Mucosa of descending colon (tissue), 3 donors: ENCODE results near the gene RCAN3. TPM values are rescaled to one million over a fixed set of nuclear protein-coding genes. Genes with fewer than 3 reads are reported as not detected.
A peak's percentile ranks its signal among the peaks of the same experiment; 100 is the strongest.

ENCODE experiments used
- ATAC-seq: fragments of 200-7000 bp; cut with Tn5 transposase; one replicate; pipeline ENCODE4 v1.9.1; 2020; ENCODE audit warnings: mild to moderate bottlenecking, moderate library complexity
- DNase-seq, 3 donors: peaks; one replicate each; pipeline ENCODE4 v3.0.0-alpha.2; 2020
- H3K36me3 ChIP-seq: fragments of 200-600 bp; one replicate; pipeline ENCODE4 v1.8.0; 2021; ENCODE audit warnings: low read depth, mild to moderate bottlenecking
- H3K4me1 ChIP-seq: fragments of 200-600 bp; one replicate; pipeline ENCODE4 v1.8.0; 2021; ENCODE audit warnings: low read depth, mild to moderate bottlenecking
- H3K4me3 ChIP-seq: fragments of 200-600 bp; one replicate; pipeline ENCODE4 v1.8.0; 2021; ENCODE audit warnings: mild to moderate bottlenecking
- H3K9me3 ChIP-seq: fragments of 200-600 bp; one replicate; pipeline ENCODE4 v1.8.0; 2021; ENCODE audit warnings: mild to moderate bottlenecking
- intact Hi-C, 2 donors: fragments of 100-400 bp; cut with DNase I in 1 of 2; cut with micrococcal nuclease in 1 of 2; formaldehyde crosslinking; loops; one replicate each; pipeline versions ENCODE4 v1.11.0 to v1.11.1; 2022; cut with DNase I, micrococcal nuclease
- total RNA-seq, 3 donors: library from RNA; stranded (reverse); fragmentation: NEBNext Ultra II Directional in 2 of 3; extraction: Animal tissue kit (Norgen Biotek cat#: 25700) in 2 of 3; gene quantifications; one replicate each; pipeline versions ENCODE4 v1.2.1 to v1.2.4, GENCODE V29; 2021 to 2023
- TF ChIP-seq, protein P1 (sequence below): fragments of 200-600 bp; IDR thresholded peaks from one replicate; pipeline ENCODE4 v1.8.0; 2022; ENCODE audit warnings: antibody characterized with exemption, mild to moderate bottlenecking
- donor health status: DM: no; HTN: no; CAD: no; lungs with moderate emphysema.
- donor health status: DM: no; HTN: no; CAD: no.
- donor health status: DM: no; HTN: yes; CAD: no.

RCAN3 gene
- total RNA-seq, 3 donors from 2014 or later, result 9.2 to 15.0 (median 12.8) TPM

DNA sequence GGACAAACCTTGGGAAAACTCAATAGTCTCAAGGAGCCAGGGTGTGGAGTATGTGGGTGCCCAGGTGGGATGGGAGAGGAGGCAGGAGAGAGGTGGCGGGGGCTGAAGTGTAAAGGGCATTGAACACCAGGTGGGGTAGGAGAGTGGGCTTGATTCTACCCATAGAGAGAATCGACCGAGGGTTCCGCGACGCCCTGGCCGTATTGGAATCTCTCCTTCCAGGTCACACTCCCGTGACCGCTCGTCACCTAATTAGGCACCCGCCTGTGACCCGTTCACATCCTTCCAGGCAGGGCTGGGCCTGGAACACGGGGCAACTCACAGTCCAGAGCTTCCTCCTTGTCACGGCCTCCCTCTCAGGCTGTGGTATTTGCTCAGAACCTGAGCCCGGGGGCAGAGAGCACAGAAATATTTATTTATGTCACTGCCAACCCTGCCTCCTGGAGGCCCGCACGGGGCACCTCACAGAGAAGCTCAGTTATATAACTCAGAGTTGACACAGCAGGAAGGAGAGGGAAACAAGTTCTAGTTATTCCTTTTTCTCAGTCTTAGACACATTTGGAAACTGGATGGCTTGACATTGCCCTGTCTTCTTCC is 65.3 kb downstream of the RCAN3 start:
- Histone ChIP-seq H3K4me1 (no peaks in the 10 kb centered on the region), H3K36me3 (no peaks in the 10 kb centered on the region), H3K4me3 (no peak overlapping the region), H3K9me3 (no peaks in the 10 kb centered on the region)
- TF ChIP-seq, protein P1, sequence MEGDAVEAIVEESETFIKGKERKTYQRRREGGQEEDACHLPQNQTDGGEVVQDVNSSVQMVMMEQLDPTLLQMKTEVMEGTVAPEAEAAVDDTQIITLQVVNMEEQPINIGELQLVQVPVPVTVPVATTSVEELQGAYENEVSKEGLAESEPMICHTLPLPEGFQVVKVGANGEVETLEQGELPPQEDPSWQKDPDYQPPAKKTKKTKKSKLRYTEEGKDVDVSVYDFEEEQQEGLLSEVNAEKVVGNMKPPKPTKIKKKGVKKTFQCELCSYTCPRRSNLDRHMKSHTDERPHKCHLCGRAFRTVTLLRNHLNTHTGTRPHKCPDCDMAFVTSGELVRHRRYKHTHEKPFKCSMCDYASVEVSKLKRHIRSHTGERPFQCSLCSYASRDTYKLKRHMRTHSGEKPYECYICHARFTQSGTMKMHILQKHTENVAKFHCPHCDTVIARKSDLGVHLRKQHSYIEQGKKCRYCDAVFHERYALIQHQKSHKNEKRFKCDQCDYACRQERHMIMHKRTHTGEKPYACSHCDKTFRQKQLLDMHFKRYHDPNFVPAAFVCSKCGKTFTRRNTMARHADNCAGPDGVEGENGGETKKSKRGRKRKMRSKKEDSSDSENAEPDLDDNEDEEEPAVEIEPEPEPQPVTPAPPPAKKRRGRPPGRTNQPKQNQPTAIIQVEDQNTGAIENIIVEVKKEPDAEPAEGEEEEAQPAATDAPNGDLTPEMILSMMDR, result no peak
- peak; percentile 98 for ATAC-seq
- DNase-seq, result peak; percentile 73 to 82 (median 77)
- intact Hi-C loops, result no loop called here

DNA sequence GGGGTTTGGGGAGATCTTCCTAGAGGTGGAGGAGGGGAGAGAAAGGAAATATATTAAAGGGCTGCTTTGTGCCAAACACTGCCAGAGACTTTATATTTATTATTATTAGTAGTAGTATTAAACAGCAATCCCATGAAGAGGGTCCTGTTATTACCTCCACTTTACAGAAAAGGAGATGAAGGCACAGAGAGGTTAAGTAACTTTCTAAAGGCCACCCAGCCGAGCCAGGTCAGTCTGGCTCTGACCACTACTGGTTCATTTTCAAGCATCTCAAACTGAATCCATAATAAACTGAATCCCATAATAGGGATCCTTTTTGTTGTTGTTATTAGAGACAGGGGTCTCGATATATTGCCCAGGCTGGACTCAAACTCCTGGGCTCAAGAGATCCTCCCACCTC is 65.8 kb downstream of the RCAN3 start:
- TF ChIP-seq, protein P1, result no peak
- intact Hi-C loops, result no loop called here
- Histone ChIP-seq H3K9me3 (no peaks in the 10 kb centered on the region), H3K4me3 (no peak overlapping the region), H3K36me3 (no peaks in the 10 kb centered on the region), H3K4me1 (no peaks in the 10 kb centered on the region)
- ATAC-seq, result no peak
- no peak for DNase-seq

DNA sequence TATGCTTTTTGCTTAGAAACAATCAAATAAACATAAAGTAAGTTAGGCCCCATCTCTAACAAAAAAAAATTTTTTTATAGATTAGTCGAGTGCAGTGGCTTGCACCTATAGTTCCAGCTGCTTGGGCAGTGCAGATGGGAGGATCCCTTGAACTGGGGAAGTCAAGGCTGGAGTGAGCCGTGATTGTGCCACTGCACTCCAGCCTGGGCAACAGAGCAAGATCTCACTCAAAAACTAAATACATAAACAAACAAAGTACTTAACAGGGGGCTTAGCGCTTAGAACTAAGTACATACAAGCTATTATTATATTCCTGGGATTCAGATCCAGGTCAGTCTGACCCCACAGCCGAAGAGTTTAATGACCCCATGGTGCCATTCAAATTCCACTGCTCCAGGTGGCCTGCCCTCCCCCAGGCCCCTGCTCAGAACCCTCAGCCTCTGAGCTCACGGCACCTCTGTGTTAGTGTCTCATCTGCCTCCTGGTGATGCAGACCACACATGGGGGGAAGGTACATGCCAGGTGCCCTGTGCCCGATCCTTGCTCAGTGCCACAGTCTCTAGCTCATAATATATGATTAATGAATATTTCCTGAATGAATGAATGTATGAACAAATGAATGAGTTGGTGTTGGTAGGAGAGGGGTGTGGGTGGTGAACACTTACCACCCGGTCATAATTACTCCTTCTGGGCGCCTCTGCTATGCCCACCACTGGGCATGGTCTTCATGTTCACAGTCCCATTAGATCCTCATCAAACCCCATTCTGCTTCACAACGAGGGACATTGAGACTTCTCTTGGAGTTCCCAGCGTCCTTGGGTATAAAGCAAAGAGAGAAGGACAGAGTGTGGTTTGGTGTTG is 67.9 kb downstream of the RCAN3 start:
- Histone ChIP-seq H3K4me3 (no peak overlapping the region), H3K9me3 (no peaks in the 10 kb centered on the region), H3K36me3 (no peaks in the 10 kb centered on the region), H3K4me1 (no peaks in the 10 kb centered on the region)
- DNase-seq (peak in 1 of 3 donors; percentile 5), ATAC-seq (no peak)
- TF ChIP-seq, protein P1, result no peak
- intact Hi-C loops, result no loop called here

DNA sequence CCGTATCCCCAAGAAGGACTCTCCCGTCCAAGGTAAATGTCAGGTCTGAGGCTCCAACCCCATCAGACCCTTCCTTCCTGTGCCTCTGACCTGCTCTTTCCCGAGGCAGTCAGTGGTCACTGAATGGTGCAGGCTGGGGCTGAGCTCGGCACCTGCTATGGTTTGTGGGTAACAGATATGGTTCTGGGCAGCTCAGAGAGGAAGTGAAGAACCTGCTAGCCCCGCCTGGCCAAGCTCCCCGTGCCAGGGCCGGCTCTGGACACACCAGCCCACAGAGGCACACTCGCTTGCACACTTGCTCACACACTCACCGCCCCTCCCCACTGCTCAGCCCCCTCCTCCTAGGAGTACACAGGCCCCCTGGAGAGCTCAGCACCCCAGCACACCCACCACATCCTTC is 69.7 kb downstream of the RCAN3 start:
- Histone ChIP-seq H3K4me3 (no peak overlapping the region), H3K4me1 (no peaks in the 10 kb centered on the region), H3K36me3 (no peaks in the 10 kb centered on the region), H3K9me3 (no peaks in the 10 kb centered on the region)
- intact Hi-C loops, result no loop called here
- TF ChIP-seq, protein P1, result no peak
- no peak for ATAC-seq
- DNase-seq, result no peak

DNA sequence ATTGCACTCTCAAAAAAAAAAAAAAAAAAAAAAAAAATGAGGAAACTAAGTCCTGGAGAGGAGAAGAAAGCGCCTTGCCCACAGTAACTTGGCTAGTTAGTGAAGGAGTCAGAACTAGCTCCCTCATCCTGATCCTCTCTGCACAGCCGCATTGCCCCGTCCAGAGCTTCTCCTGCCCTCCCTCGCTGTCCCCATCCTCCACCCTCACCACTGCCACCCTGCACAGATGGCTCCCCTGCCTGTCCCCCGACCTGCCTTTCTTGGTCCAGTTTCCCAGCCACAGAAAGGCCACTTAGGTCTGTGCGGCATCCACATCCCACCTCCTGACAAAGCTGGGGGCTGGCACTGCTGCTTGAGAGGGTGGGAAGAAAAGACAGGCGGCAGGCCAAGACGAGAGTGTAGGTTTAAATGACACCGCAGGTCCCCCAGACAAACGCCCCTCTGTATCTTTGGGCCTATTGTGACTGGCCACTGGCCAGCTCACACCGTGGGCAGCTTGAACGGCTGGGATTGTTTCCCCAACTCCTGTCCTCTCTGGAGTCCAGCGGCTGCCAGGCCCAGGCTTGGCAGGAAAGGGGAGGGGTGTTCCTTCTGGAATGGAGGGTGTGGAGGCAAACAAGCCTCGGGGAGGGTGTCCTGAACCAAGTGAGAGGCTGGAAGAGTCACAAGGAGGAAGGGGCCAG is 73.4 kb downstream of the RCAN3 start:
- DNase-seq (no peak), ATAC-seq (peak; percentile 41)
- Histone ChIP-seq H3K4me1 (no peaks in the 10 kb centered on the region), H3K4me3 (no peak overlapping the region), H3K36me3 (no peaks in the 10 kb centered on the region), H3K9me3 (no peaks in the 10 kb centered on the region)
- intact Hi-C loops, result no loop called here
- TF ChIP-seq, protein P1, result no peak
